Vagina (tissue), 2 donors: ENCODE data around the gene RCAN1. TPM values are rescaled to one million over a fixed set of nuclear protein-coding genes. Genes with fewer than 3 reads are reported as not detected.

Experiments
- DNase-seq, 2 donors: peaks; one replicate each; pipeline ENCODE4 v3.0.0-alpha.2; 2017; ENCODE audit errors: extremely low spot score in 2 of 2
- H3K27ac ChIP-seq: fragments of 200-600 bp; sonication (generic); one replicate; pipeline ENCODE4 v1.5.1; 2019
- H3K27me3 ChIP-seq: fragments of 200-600 bp; sonication (generic); one replicate; pipeline ENCODE4 v1.5.1; 2019
- H3K36me3 ChIP-seq, 2 donors: fragments of 200-600 bp; sonication (generic); one replicate each; pipeline ENCODE4 v1.5.1; 2017 to 2019
- H3K4me1 ChIP-seq: fragments of 200-600 bp; sonication (generic); one replicate; pipeline ENCODE4 v1.5.1; 2019
- H3K4me3 ChIP-seq, 2 donors: fragments of 200-600 bp; sonication (generic); 1 replicate in 1 of 2; 2 replicates in 1 of 2; pipeline ENCODE4 v1.5.1; 2016 to 2019
- H3K9me3 ChIP-seq: fragments of 200-600 bp; sonication (generic); one replicate; pipeline ENCODE4 v1.5.1; 2019
- CTCF ChIP-seq, 3 experiments: fragments of 450-650 bp in 2 of 3; fragments of 200-600 bp in 1 of 3; sonication (generic) in 1 of 3; IDR thresholded peaks; one replicate each; pipeline ENCODE4 v1.5.1; 2017 to 2019; ENCODE audit warnings: antibody characterized with exemption in 3 of 3, mild to moderate bottlenecking in 2 of 3, moderate library complexity in 2 of 3
- POLR2A ChIP-seq, 2 donors: fragments of 450-650 bp; IDR thresholded peaks; one replicate each; pipeline ENCODE4 v1.6.1; 2017; ENCODE audit warnings: antibody characterized with exemption in 2 of 2, mild to moderate bottlenecking in 2 of 2, moderate library complexity in 2 of 2
- POLR2AphosphoS5 ChIP-seq, 2 donors: sonication (generic); formaldehyde crosslinking; IDR thresholded peaks; one replicate each; pipeline ENCODE4 v1.9.0; 2017; ENCODE audit warnings: antibody characterized with exemption in 2 of 2, mild to moderate bottlenecking in 2 of 2, low read depth in 1 of 2; ENCODE audit not compliant: insufficient read depth in 1 of 2
- intact Hi-C: fragments of 100-400 bp; cut with DNase I; formaldehyde crosslinking; loops from one replicate; pipeline ENCODE4 v1.15.1; 2023
- total RNA-seq: library from RNA; depleted of rRNA; stranded (reverse); fragments of >200 nt; gene quantifications from one replicate; pipeline ENCODE4 v1.2.3, GENCODE V29; 2016

Gene RCAN1
- total RNA-seq, 1 donor from 2014 or later: 29.2 TPM

- Histone ChIP-seq H3K4me1 (peaks cover 27% of the 10 kb centered on the region), H3K9me3 (no peaks in the 10 kb centered on the region), H3K27ac (peak overlapping the region; percentile 47), H3K36me3 (no peaks in the 10 kb centered on the region), H3K27me3 (no peaks in the 10 kb centered on the region), H3K4me3 (no peak overlapping the region)
- DNase-seq: no peak
- peak in 1 of 2 donors; percentile 49 for TF ChIP-seq POLR2AphosphoS5 (IDR thresholded peaks at IDR 0.05; ENCODE audit: insufficient read depth in 1 of 2, low read depth in 1 of 2)
- TF ChIP-seq CTCF (IDR thresholded peaks at IDR 0.05): no peak
- intact Hi-C loops: no loop called here
Observed at GRCh38 chr21:34579411-34579810, 35.5 kb downstream of the RCAN1 start.

DNA sequence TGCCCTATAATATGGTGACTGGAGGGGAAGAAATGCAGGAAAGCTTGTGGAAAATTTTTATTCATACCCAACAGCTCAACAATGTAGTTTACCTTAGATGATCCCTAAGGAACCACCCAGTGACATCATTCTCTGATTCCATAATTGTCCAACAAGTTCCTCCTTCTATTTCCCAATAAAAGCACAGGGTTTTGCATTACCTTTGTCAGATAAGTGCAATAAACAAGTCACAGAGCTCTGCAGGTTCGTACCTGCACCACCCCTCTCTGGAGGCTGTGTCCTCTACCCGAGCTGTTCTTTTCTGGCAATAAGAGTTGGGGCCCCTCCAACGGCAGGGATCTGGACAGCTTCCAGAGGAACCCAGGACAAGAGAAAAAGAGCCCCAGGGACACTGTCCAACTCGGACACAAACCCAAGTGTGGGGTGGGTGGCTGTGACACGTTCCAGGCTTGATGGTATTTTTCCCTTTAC, 38.8 kb downstream of the RCAN1 start:
- Histone ChIP-seq H3K4me1 (peaks cover 27% of the 10 kb centered on the region), H3K4me3 (no peak overlapping the region), H3K27me3 (no peaks in the 10 kb centered on the region), H3K36me3 (no peaks in the 10 kb centered on the region), H3K27ac (peak overlapping the region; percentile 54), H3K9me3 (no peaks in the 10 kb centered on the region)
- intact Hi-C loops: no loop called here
- DNase-seq: no peak
- TF ChIP-seq POLR2A (IDR thresholded peaks at IDR 0.05): no peak
- TF ChIP-seq POLR2AphosphoS5 (IDR thresholded peaks at IDR 0.05; ENCODE audit: insufficient read depth in 1 of 2, low read depth in 1 of 2): peak in 1 of 2 donors; percentile 84
- TF ChIP-seq CTCF (IDR thresholded peaks at IDR 0.05): no peak

GRCh38 chr21:34574601-34575529, 40.0 kb downstream of the RCAN1 start:
- H3K27ac ChIP-seq: peak overlapping the region; percentile 54
- no peaks in the 10 kb centered on the region for H3K9me3 ChIP-seq
- H3K4me3 ChIP-seq: no peak overlapping the region
- H3K27me3 ChIP-seq: no peaks in the 10 kb centered on the region
- intact Hi-C loops: no loop called here
- no peaks in the 10 kb centered on the region for H3K36me3 ChIP-seq
- H3K4me1 ChIP-seq: peaks cover 22% of the 10 kb centered on the region
- TF ChIP-seq POLR2A (IDR thresholded peaks at IDR 0.05): no peak
- no peak for TF ChIP-seq POLR2AphosphoS5 (IDR thresholded peaks at IDR 0.05; ENCODE audit: insufficient read depth in 1 of 2, low read depth in 1 of 2)
- no peak for TF ChIP-seq CTCF (IDR thresholded peaks at IDR 0.05)
- DNase-seq: peak in 1 of 2 donors; percentile 77

DNA sequence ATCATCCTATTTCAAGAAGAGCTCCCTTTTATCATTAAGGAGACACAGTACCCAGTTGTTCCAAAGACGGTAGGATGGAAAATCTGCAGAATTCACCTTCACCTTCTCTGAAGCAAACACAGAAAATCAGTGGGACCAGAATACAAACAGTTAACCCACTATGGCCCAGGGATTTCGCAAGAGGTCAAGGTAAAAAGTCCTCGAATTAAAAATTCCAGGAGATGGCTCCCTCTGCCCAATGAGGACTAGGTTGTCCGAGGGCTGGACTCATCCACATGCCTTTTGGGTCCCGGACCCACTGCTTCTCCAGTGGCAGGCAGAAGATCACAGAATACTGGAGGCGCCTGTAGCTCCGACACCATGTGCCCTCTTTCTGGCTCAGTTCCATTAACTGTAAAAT, 42.9 kb downstream of the RCAN1 start:
- peaks cover 19% of the 10 kb centered on the region for H3K4me1 ChIP-seq
- no peak overlapping the region for H3K27ac ChIP-seq
- intact Hi-C loops: no loop called here
- no peak for TF ChIP-seq POLR2AphosphoS5 (IDR thresholded peaks at IDR 0.05; ENCODE audit: insufficient read depth in 1 of 2, low read depth in 1 of 2)
- TF ChIP-seq CTCF (IDR thresholded peaks at IDR 0.05): no peak
- TF ChIP-seq POLR2A (IDR thresholded peaks at IDR 0.05): no peak
- H3K36me3 ChIP-seq: no peaks in the 10 kb centered on the region
- no peak for DNase-seq
- no peak overlapping the region for H3K4me3 ChIP-seq
- H3K9me3 ChIP-seq: no peaks in the 10 kb centered on the region
- no peaks in the 10 kb centered on the region for H3K27me3 ChIP-seq

DNA sequence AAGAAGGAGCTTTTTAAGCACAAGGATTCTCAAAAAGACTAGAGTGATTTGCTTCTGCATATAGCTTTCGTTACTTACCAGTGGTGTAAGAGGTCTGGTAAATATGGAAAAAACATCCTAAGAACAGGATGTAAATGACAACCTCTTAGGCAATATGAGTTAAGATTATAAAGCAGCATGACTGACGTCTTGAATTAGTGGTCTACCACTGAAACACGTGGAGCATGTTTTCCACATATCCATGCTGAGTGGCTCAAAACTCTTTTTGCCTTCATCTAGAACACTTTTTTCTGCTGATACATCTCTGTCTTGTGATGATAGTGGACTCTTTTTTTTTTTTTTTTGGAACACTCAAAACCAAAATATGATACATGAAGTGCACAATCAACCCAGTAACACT, 44.6 kb downstream of the RCAN1 start:
- H3K4me1 ChIP-seq: peaks cover 2% of the 10 kb centered on the region
- H3K36me3 ChIP-seq: no peaks in the 10 kb centered on the region
- TF ChIP-seq POLR2AphosphoS5 (IDR thresholded peaks at IDR 0.05; ENCODE audit: insufficient read depth in 1 of 2, low read depth in 1 of 2) (no peak), CTCF (IDR thresholded peaks at IDR 0.05) (no peak), POLR2A (IDR thresholded peaks at IDR 0.05) (no peak)
- DNase-seq: no peak
- no peaks in the 10 kb centered on the region for H3K27me3 ChIP-seq
- no peak overlapping the region for H3K27ac ChIP-seq
- intact Hi-C loops: no loop called here
- no peak overlapping the region for H3K4me3 ChIP-seq
- H3K9me3 ChIP-seq: no peaks in the 10 kb centered on the region
